KMS-11 (cell line): Measurements from ENCODE around the gene GNGT1.

Experiments
- H2AFZ ChIP-seq: fragments of 200-600 bp; sonication (generic); 2 replicates; pipeline ENCODE4 v1.6.1; 2016; ENCODE audit warnings: antibody characterized with exemption, mixed run types, low read depth
- H3K27ac ChIP-seq: fragments of 200-600 bp; sonication (generic); 2 replicates; pipeline ENCODE4 v1.6.1; 2016; ENCODE audit warnings: mild to moderate bottlenecking, mixed run types
- H3K27me3 ChIP-seq: fragments of 200-600 bp; sonication (generic); 2 replicates; pipeline ENCODE4 v1.6.1; 2017; ENCODE audit warnings: mild to moderate bottlenecking, low read depth, mixed run types, moderate library complexity; ENCODE audit not compliant: insufficient read depth
- H3K36me3 ChIP-seq: fragments of 200-600 bp; sonication (generic); 2 replicates; pipeline ENCODE4 v1.6.1; 2017; ENCODE audit warnings: mild to moderate bottlenecking, mixed run types; ENCODE audit not compliant: insufficient read depth
- H3K4me1 ChIP-seq: fragments of 200-600 bp; sonication (generic); 2 replicates; pipeline ENCODE4 v1.6.1; 2016; ENCODE audit warnings: mild to moderate bottlenecking, low read depth, mixed run types; ENCODE audit not compliant: poor library complexity, severe bottlenecking
- H3K4me2 ChIP-seq: fragments of 200-600 bp; sonication (generic); 2 replicates; pipeline ENCODE4 v1.7.0; 2016; ENCODE audit warnings: mild to moderate bottlenecking, mixed run types
- H3K4me3 ChIP-seq: fragments of 200-600 bp; sonication (generic); IDR thresholded peaks from 2 replicates; pipeline ENCODE4 v1.6.1; 2017; ENCODE audit warnings: low read depth, low read length, mixed read lengths; ENCODE audit not compliant: insufficient read depth
- H3K79me2 ChIP-seq: fragments of 200-600 bp; sonication (generic); 2 replicates; pipeline ENCODE4 v1.6.1; 2016; ENCODE audit warnings: low read depth, mixed run types; ENCODE audit not compliant: insufficient read depth
- H3K9ac ChIP-seq: fragments of 200-600 bp; sonication (generic); 2 replicates; pipeline ENCODE4 v1.6.1; 2016; ENCODE audit warnings: mild to moderate bottlenecking, mixed run types
- H4K20me1 ChIP-seq: fragments of 200-600 bp; sonication (generic); 2 replicates; pipeline ENCODE4 v1.6.1; 2016; ENCODE audit warnings: mild to moderate bottlenecking, mixed run types; ENCODE audit not compliant: insufficient read depth
- CTCF ChIP-seq: fragments of 200-600 bp; sonication (generic); conservative IDR thresholded peaks from 2 replicates; pipeline ENCODE4 v1.6.1; 2017; ENCODE audit warnings: low read depth, mild to moderate bottlenecking, antibody characterized with exemption, low read length, moderate library complexity, mixed read lengths

Gene GNGT1

GRCh38 chr7:93921607-93922566 is 15.5 kb downstream of the GNGT1 start, which contains the start of gene GNG11:
GNG11 (plus strand) TSS chr7:93921735; CDS start chr7:93922138, 403 bp downstream.
- Histone ChIP-seq H2AFZ (no peak within 1 kb of the TSS), H3K27me3 (no peaks in the 10 kb centered on the region), H3K79me2 (no peaks in the 10 kb centered on the region), H4K20me1 (no peaks in the 10 kb centered on the region), H3K9ac (no peak within 1 kb of the TSS), H3K4me1 (no peaks in the 10 kb centered on the region), H3K36me3 (no peaks in the 10 kb centered on the region), H3K4me3 (no peak within 1 kb of the TSS), H3K27ac (no peak within 1 kb of the TSS), H3K4me2 (no peak within 1 kb of the TSS)
- no peak for TF ChIP-seq CTCF

DNA sequence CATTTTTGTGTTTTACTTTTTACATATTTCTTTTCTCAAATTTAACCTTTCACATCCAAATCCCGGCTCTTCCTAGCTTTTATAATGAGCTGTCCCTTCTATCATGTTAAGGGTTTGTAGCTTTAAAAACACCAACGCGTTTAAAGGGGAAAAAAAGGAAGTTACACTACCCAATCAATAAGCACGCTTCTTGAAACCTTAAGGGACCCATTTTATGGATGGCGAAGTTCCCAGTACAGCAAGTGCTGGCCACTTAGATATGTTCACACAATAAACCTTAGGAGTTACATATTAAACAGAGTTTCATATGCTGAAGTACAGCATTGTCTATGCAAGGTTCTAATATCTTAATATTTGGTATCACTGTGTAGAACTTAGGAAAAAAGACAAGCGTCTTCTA is 16.9 kb downstream of the GNGT1 start:
- Histone ChIP-seq H3K27ac (no peak overlapping the region), H4K20me1 (no peaks in the 10 kb centered on the region), H2AFZ (no peak overlapping the region), H3K79me2 (no peaks in the 10 kb centered on the region), H3K36me3 (no peaks in the 10 kb centered on the region), H3K9ac (no peak overlapping the region), H3K4me2 (no peak overlapping the region), H3K4me3 (no peak overlapping the region), H3K27me3 (no peaks in the 10 kb centered on the region), H3K4me1 (no peaks in the 10 kb centered on the region)
- no peak for TF ChIP-seq CTCF

- H3K4me2 ChIP-seq = no peak overlapping the region
- no peaks in the 10 kb centered on the region for H3K27me3 ChIP-seq
- no peaks in the 10 kb centered on the region for H4K20me1 ChIP-seq
- TF ChIP-seq CTCF = no peak
- H3K27ac ChIP-seq = no peak overlapping the region
- no peaks in the 10 kb centered on the region for H3K36me3 ChIP-seq
- no peak overlapping the region for H2AFZ ChIP-seq
- H3K4me3 ChIP-seq = no peak overlapping the region
- H3K9ac ChIP-seq = no peak overlapping the region
- no peaks in the 10 kb centered on the region for H3K79me2 ChIP-seq
- no peaks in the 10 kb centered on the region for H3K4me1 ChIP-seq
Observed at GRCh38 chr7:93923942-93924341, 17.6 kb downstream of the GNGT1 start.

DNA sequence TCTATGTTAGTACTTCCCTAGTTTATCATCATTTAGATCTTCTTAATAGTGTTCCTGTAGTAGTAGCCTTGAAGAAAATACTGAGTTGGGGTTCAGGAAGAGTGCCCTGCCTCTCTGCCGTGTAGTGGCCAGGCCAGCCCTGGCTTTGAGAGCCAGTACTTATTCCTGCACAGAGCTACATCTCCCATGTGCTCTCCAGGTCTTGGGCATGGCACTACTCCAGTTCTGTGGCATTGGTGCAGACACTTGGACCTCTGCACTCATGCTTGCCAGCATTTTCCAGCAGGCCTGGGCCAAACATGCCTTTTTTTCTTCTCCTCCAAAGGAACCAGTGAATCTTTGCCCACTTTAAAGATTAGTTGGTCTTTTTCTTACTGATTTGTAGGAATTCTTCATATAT is 20.4 kb downstream of the GNGT1 start:
- Histone ChIP-seq H3K79me2 (no peaks in the 10 kb centered on the region), H2AFZ (no peak overlapping the region), H3K4me2 (no peak overlapping the region), H3K4me1 (no peaks in the 10 kb centered on the region), H4K20me1 (no peaks in the 10 kb centered on the region), H3K36me3 (no peaks in the 10 kb centered on the region), H3K27me3 (no peaks in the 10 kb centered on the region), H3K4me3 (no peak overlapping the region), H3K27ac (no peak overlapping the region), H3K9ac (no peak overlapping the region)
- no peak for TF ChIP-seq CTCF
